Activated CD8-positive, alpha-beta memory T cell treated with anti-CD3 and anti-CD28 coated beads, Interleukin-2, amount 50 U/mL, for 48 hours (primary cell): ENCODE results near the gene H1-8.

Experiments
- DNase-seq: peaks from one replicate; pipeline ENCODE4 v3.0.0-alpha.2; 2020

H1-8 gene

GRCh38 chr3:129556890-129557547 lies 14.0 kb downstream of the H1-8 start:
- DNase-seq = no peak

DNA sequence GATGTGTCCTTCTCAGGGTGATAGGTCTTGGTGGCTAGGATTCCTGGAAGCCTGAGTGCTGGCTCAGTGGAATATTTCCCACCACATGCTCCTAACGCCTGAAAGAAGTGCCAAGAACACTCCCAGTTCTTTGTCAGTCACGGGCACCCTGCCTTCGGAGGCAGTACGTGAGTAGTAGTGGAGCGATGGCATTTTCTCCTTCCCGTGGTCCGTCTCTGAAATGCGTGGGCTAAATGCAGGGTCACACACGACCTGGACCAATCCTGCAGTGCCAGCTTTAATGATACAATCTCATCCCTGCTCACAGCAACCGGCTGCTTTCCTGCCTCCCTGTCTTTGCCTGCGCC lies 14.5 kb downstream of the H1-8 start:
- DNase-seq = no peak

DNA sequence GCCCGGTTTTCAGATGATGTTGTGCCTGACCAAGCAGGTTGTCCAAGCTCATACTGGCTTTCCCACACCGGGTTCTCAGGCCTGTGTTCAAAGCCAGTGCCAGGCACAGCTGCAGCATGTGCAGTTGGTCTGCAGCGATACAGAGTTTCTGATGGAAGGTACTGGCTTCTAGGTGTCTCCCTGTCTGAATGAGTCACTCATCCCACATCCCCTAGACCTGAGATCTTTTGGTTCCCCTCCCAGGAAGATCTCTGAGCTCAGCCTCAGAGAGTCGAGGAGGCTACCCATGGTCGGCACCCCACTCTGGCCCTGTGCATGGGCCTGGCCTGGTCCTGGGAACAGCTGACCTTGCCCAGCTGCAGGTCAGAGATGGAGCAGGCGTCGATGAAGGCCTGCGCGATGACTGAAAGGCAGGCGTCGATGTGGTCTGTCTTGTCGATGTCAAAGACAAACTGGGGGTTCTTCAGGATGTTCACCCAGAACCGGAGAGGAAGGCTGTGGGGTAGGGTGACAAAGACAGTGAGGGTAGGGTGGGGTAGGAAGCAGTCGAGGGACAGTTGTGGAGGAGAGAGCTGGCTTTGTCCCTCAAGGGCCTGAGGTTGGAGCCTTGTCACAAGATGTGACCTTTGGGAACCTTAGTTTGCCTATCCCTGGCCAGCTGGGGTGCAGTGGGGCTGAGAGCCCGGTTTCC lies 15.3 kb downstream of the H1-8 start:
- DNase-seq = no peak

GRCh38 chr3:129558772-129559564 lies 16.0 kb downstream of the H1-8 start:
- no peak for DNase-seq

- no peak for DNase-seq
Observed at GRCh38 chr3:129559565-129560079, 16.6 kb downstream of the H1-8 start.

DNA sequence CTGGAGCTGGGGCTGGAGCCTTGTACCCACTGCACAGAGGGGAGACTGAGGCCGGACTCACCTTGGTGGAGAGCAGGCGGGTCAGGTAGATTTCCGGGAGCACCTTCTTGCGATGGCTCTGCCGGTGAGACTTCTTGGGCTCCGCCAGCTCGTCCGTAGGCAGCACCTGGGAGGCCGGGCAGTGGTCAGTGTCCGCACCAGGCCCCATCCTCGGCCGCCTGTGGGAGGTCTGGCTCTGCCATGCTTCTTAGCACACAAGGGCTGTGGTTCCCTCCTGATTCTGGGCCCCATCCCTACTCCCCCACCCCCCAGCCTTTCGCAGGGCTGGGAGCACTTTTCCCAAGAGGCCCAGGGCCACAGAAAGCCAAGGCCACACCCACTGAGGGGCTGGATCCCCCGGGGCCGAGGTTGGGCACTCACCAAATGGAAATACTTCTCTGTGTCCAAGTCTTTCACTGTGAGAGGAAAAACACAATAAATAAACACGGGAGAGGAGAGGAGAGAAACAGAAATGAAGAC lies 17.4 kb downstream of the H1-8 start:
- DNase-seq = no peak

DNA sequence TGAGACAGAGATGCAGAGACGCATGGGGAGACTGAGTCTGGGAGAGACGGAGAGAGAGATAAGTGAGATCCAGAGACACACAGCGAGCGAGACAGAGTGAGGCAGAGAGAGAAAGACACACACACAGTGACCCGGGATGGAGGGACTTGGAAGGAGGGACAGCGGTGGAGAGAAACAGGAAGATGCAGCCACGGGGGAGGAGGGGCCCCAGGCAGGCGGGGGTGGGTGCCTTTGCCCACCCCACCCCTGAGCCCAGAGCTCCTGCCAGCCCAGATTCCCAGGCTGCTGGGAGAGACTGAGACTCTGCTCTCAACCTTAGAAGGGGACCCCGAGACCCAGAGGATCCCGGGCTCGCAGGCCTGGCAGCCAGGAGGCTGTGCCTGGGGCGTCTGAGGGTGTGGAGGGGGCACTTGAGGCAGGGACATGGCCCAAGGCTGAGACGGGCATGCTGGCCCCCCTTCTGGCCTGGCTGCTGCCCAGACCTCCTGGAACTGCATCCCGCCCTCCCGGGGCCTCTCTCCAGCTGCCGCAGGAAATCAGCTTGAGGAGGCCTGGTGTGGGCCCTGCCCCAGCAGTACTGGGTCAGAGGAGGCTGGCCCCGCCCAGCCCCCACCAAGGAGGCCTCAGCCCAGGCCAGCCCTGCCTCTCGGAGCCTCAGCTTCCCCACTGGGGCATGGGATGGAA lies 18.1 kb downstream of the H1-8 start:
- no peak for DNase-seq

DNA sequence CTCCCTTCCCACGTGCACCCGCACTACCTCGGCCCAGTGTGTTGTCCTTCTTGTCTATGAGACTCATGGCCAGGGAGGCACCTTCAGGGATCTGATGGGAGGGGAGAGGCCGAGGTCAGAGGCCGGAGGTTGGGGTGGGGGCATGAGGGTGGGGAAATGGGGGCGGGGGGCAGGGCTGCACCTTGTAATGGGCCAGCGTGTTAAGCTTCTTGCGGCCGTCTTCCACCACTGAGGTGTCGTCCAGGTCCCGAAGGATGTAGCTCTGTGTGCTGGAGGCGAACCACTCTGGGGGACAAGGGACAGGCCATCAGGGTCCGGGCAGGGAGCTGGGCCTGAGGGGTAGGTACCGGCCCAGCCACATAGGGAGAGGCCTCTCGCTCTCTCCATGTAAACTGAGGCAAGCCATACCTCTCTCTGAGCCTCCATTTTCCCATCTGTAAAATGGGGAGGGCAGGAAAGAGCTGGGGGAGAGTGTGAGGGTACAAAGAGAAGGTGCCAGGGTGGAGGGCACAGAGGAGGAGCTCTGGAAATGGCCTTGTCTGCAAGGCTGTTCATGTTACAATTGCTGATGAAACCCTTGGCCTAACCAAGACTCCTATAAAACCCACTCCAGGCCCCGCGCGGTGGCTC lies 18.8 kb downstream of the H1-8 start:
- no peak for DNase-seq

- DNase-seq = no peak
Observed at GRCh38 chr3:129562803-129563202, 19.8 kb downstream of the H1-8 start.

- no peak for DNase-seq
Observed at GRCh38 chr3:129563332-129563731, 20.4 kb downstream of the H1-8 start.

DNA sequence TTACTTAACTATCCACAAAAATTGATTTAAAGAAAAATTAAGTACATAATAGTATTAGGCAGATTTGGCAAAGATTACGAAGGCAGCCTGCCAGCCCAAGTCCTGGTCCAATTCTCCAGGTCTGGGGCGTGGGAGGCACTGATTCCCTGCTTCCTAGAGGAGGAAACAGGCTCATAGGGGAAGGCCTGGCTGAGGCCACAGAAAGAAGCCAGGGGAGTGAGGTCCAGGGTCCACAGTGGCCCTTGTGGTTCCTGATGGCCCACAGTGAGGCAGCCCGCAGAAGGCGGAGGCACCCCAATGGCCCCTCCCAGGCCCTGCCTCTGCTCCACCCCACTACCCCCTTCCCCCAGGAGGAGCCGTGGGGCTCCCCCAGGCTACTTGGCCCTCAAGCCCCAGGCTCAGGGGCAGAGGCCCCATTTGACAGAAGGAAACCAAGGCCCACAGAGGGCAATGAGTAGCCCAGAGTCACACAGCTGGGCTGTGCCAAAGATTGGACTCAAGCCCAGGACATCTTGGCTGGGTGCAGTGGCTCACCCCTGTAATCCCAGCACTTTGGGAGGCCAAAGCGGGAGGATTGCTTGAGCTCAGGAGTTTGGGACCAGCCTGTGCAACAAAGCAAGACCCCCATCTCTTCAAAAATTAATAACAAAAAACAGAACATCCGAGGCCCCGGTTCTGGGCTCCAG lies 21.0 kb downstream of the H1-8 start:
- DNase-seq = no peak

DNA sequence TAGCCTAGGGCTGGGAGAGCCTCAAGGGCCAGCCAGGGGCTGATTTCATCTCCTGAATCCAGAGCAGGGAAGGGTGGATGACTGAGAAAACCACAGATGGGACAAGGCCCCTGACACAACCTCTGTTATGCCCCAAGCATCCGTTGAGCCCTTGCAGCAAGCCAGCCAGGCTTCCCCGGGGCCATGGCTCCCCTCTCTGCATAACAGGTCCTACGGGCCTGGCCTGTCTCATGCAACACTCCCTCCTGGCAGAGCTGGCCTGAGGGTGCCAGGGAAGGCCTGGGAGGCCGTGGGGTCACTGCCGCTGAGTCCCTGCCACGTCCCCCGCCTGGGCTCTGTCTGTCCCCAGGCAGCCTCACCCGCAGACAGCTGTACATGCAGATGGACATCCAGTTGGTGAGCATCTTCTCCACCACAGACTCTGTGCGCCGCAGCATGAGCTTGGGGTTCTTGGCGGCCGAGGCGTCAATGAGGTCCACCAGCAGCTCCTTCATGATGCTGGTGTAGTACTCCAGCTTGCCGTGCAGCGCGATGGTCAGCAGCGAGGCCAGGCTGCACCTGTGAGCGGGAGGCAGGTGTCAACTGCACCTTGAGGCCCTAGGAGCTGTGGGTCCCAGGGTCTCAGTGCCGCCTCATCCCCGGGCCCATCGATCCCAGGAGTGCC lies 22.1 kb downstream of the H1-8 start:
- no peak for DNase-seq

GRCh38 chr3:129565902-129566301 lies 22.9 kb downstream of the H1-8 start:
- DNase-seq = no peak

DNA sequence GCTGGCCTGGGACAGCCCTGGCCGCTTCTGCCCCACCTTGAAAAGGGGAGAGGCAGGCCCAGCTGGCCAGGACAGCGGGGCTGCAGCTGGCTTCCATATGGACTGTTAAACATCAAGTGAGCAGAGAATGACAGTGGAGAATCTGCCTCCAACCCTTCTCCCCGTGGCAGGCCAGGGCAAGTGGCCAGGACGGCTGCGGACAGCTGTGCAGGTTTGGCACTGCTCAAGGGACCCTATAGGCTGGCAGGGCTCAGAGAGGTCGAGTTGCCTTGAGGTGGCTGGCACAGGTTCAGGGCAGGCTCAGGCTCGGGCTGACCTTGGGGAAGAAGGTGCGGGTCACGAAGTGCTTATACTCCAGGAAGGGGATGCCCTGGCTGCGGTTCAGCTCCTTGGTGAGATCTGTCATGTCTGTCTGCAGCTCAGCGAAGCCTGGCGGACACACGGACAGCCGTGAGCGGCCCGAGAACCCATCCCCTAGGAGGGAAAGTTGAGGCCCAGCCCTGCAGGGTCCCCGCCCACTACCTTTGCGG lies 24.3 kb downstream of the H1-8 start:
- DNase-seq = no peak

DNA sequence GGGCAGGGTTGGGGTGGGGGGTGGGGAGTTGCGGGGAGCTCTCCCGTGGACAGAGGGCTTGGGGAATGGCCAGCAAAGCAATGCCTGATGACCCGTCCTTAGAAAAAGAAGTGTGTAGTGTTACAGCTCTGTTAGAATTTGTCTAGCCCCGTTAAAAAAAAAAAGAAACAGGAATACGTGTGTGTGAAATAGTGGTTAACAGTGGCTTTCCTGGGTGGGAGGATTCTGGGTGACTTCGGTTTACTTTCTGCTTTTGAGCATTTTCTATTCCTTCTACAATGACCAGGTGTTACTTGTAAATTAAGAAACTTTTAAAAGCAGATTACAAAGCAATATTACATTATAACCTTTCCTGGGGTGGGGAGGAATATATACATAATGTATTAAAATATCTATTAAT lies 25.0 kb downstream of the H1-8 start:
- DNase-seq = no peak

- DNase-seq = no peak
Observed at GRCh38 chr3:129569856-129570255, 26.9 kb downstream of the H1-8 start.

DNA sequence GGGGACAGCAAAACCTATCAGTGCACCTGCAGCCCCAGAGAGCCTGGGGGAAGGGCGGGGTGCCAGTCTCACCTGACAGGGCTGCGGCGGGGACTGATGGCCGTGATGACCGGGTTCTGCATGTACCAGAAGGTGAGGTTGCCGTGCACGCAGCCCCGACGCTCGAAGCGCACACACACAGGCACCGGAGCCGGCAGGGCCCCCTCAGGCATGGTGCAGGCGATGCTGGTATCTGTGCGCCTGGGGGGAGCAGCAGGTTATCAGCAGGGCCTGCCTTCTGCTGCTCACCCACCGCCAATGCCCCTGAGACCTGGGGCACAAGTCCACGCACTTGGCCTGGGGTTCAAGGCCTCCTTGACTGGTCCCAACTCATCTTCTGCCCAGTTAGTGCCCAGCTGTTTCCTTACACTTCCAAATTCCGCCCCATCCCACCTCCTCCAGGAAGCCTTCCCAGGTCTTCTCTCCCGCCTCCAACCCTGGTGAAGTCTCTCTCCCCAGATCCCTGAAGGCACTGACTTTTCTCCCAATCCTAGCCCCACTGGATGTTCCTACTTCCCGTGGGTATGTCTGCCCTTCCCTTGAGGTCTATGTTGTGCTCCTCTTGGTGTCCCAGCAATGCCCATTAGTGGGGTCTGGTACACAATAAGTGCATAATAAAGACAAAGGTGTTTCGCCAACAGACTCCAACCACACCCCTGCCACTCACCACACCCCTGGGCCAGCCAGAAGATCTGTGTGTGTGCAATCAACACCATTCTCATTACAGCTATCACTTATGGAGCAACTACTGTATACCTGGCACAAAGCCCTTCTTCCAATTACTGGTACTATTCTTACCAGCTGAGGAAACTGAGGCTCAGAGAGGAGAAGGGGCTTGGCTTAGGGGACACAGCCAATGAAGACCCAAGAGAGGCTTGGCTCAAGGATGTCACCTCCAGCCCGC lies 28.9 kb downstream of the H1-8 start:
- DNase-seq = no peak

DNA sequence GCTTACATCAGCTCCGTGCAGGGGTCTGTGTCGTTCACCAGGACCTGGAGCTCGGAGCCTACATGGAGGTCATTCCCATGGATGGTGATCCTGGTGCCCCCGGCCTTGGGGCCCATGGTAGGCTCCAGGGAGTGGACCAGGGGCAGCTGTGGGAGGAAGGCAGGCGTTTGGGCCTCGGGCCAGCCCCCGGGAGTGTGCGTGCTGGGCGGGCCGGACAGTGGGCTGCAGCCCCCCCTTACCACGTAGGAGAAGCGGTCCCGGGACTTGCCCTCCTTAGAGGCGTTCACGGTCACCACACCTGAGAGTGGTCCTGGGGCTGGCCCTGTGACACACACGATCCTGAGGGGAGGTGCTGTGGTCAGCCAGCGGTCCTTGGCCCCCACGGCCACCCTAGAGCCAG lies 29.6 kb downstream of the H1-8 start:
- no peak for DNase-seq

GRCh38 chr3:129573493-129573892 lies 30.5 kb downstream of the H1-8 start:
- no peak for DNase-seq

DNA sequence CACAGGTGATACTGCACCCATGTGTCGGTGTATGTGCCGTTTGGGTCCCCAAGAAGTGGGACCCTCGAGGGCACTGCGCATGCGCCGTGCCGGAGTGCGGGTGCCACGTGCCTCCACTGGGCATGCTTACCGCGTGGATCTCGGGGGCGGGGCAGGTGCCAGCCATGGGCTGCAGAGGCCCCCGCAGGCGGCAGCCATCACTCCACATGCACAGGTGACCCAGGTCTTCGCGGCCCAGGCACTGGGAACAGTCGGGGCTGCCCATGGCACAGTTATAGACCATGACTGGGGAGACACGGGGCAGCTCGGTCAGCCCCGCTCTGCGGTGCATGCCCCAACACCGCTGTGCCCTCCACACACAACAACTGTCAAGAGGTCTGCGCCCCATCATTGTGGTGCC lies 31.2 kb downstream of the H1-8 start:
- DNase-seq = no peak
